Neutrophil (primary cell): ENCODE results near the gene CR2.

Source experiments
- H3K27ac ChIP-seq: fragments of 200-600 bp; sonication (generic); 2 replicates; pipeline ENCODE4 v1.5.1; 2016; ENCODE audit warnings: mild to moderate bottlenecking, moderate library complexity
- H3K27me3 ChIP-seq: fragments of 200-600 bp; sonication (generic); 2 replicates; pipeline ENCODE4 v1.6.0; 2016; ENCODE audit warnings: mild to moderate bottlenecking
- H3K36me3 ChIP-seq: fragments of 200-600 bp; sonication (generic); 2 replicates; pipeline ENCODE4 v1.5.1; 2017
- H3K4me1 ChIP-seq, 2 experiments: fragments of 200-600 bp in 1 of 2; sonication (generic) in 1 of 2; 1 replicate in 1 of 2; 2 replicates in 1 of 2; pipeline versions ENCODE4 v1.5.1 to v1.6.1; 2013 to 2016; ENCODE audit warnings: low read depth in 1 of 2, low read length in 1 of 2, mild to moderate bottlenecking in 1 of 2, moderate library complexity in 1 of 2; ENCODE audit not compliant: control insufficient read depth in 1 of 2, insufficient read depth in 1 of 2
- H3K4me3 ChIP-seq, 2 experiments: fragments of 200-600 bp in 1 of 2; sonication (generic) in 1 of 2; 1 replicate in 1 of 2; 2 replicates in 1 of 2; pipeline ENCODE4 v1.5.1; 2013 to 2016; ENCODE audit warnings: low read depth in 1 of 2, low read length in 1 of 2, mild to moderate bottlenecking in 1 of 2, moderate library complexity in 1 of 2
- H3K9me3 ChIP-seq: fragments of 200-600 bp; sonication (generic); 2 replicates; pipeline ENCODE4 v1.5.1; 2016
- CTCF ChIP-seq: fragments of 200-600 bp; sonication (generic); IDR thresholded peaks from 2 replicates; pipeline ENCODE4 v1.5.1; 2016; ENCODE audit warnings: antibody characterized with exemption

CR2 gene

GRCh38 chr1:207423560-207424292 is 30.4 kb upstream of the CR2 start:
- Histone ChIP-seq H3K9me3 (no peaks in the 10 kb centered on the region), H3K4me1 (peaks cover 2 to 5% of the 10 kb centered on the region in 2 experiments), H3K27ac (no peak overlapping the region), H3K27me3 (no peaks in the 10 kb centered on the region), H3K36me3 (no peaks in the 10 kb centered on the region), H3K4me3 (no peak overlapping the region)
- TF ChIP-seq CTCF = no peak

- Histone ChIP-seq H3K9me3 (no peaks in the 10 kb centered on the region), H3K4me3 (no peak overlapping the region), H3K27ac (no peak overlapping the region), H3K36me3 (no peaks in the 10 kb centered on the region), H3K4me1 (no peaks in the 10 kb centered on the region), H3K27me3 (no peaks in the 10 kb centered on the region)
- TF ChIP-seq CTCF = no peak
Observed at GRCh38 chr1:207424570-207425131, 29.5 kb upstream of the CR2 start.

GRCh38 chr1:207427832-207428585 is 26.1 kb upstream of the CR2 start:
- no peak overlapping the region for H3K27ac ChIP-seq
- no peaks in the 10 kb centered on the region for H3K27me3 ChIP-seq
- TF ChIP-seq CTCF = no peak
- H3K36me3 ChIP-seq = no peaks in the 10 kb centered on the region
- no peaks in the 10 kb centered on the region for H3K9me3 ChIP-seq
- no peak overlapping the region for H3K4me3 ChIP-seq
- no peaks in the 10 kb centered on the region for H3K4me1 ChIP-seq

- H3K27me3 ChIP-seq = no peaks in the 10 kb centered on the region
- H3K4me1 ChIP-seq = no peaks in the 10 kb centered on the region
- no peak overlapping the region for H3K4me3 ChIP-seq
- H3K9me3 ChIP-seq = no peaks in the 10 kb centered on the region
- no peaks in the 10 kb centered on the region for H3K36me3 ChIP-seq
- H3K27ac ChIP-seq = no peak overlapping the region
- TF ChIP-seq CTCF = no peak
Observed at GRCh38 chr1:207428783-207429182, 25.3 kb upstream of the CR2 start.

GRCh38 chr1:207429963-207430362 is 24.2 kb upstream of the CR2 start:
- Histone ChIP-seq H3K4me3 (no peak overlapping the region), H3K27me3 (no peaks in the 10 kb centered on the region)
- TF ChIP-seq CTCF = no peak

More at GRCh38 chr1:207429963-207430362, 24.2 kb upstream of the CR2 start:
- Histone ChIP-seq H3K4me1 (no peaks in the 10 kb centered on the region), H3K9me3 (no peaks in the 10 kb centered on the region), H3K36me3 (no peaks in the 10 kb centered on the region), H3K27ac (no peak overlapping the region)
